Inflammatory macrophage treated with lipopolysaccharide for 1 hour (primary cell): ENCODE data around the gene HOTAIR.

Experiments used
- DNase-seq, 2 donors: peaks; one replicate each; pipeline ENCODE4 v3.0.0-alpha.2; 2020 to 2022

The HOTAIR gene

GRCh38 chr12:53940443-53941014 is 34.2 kb downstream of the HOTAIR start:
- no peak for DNase-seq

GRCh38 chr12:53939141-53940108 is 35.3 kb downstream of the HOTAIR start:
- no peak for DNase-seq

- no peak for DNase-seq
These were observed 36.2 kb downstream of the HOTAIR start, which contains the start of gene HOXC13 for GRCh38 chr12:53938326-53939140. Gene HOXC13, plus strand, starts transcription at chr12:53938831. Its CDS starts 76 bp downstream, at chr12:53938907.

GRCh38 chr12:53937596-53938325 is 37.0 kb downstream of the HOTAIR start:
- DNase-seq, result no peak

GRCh38 chr12:53937099-53937498 is 37.7 kb downstream of the HOTAIR start:
- no peak for DNase-seq

- DNase-seq, result no peak
These were observed 39.1 kb downstream of the HOTAIR start for GRCh38 chr12:53935383-53936341.

GRCh38 chr12:53932915-53933314 is 41.8 kb downstream of the HOTAIR start:
- no peak for DNase-seq

- no peak for DNase-seq
These were observed 42.7 kb downstream of the HOTAIR start for GRCh38 chr12:53931844-53932581.

- no peak for DNase-seq
These were observed 44.0 kb downstream of the HOTAIR start for GRCh38 chr12:53930591-53931255.

- DNase-seq, result no peak
These were observed 45.2 kb downstream of the HOTAIR start for GRCh38 chr12:53929527-53929926.

- DNase-seq, result no peak
These were observed 46.5 kb downstream of the HOTAIR start for GRCh38 chr12:53928054-53928835.

GRCh38 chr12:53927220-53928029 is 47.3 kb downstream of the HOTAIR start:
- DNase-seq, result no peak

GRCh38 chr12:53924521-53925405 is 50.0 kb downstream of the HOTAIR start:
- DNase-seq, result no peak

GRCh38 chr12:53916788-53917655 is 57.7 kb downstream of the HOTAIR start:
- no peak for DNase-seq
